GF-D8 (cell line): ENCODE measurements around the gene MEAK7.
A peak's percentile ranks its signal among the peaks of the same experiment; 100 is the strongest.

Experiments used
- DNase-seq: peaks from one replicate; lab custom pipeline; 2025; lab: John Stamatoyannopoulos, UW

The MEAK7 gene

GRCh38 chr16:84504420-84505248 lies at the start of gene MEAK7:
Gene MEAK7 (minus strand): TSS chr16:84504659. CDS start chr16:84498086, 6,573 bp downstream.
- peak; percentile 87 for DNase-seq

- DNase-seq = no peak
These were observed 49.5 kb upstream of the MEAK7 start for GRCh38 chr16:84553873-84554399.

- no peak for DNase-seq
These were observed 47.7 kb upstream of the MEAK7 start for GRCh38 chr16:84552135-84552534.

GRCh38 chr16:84550096-84550495 lies 45.6 kb upstream of the MEAK7 start:
- no peak for DNase-seq

GRCh38 chr16:84548971-84549844 lies 44.7 kb upstream of the MEAK7 start:
- no peak for DNase-seq

GRCh38 chr16:84548508-84548907 lies 44.0 kb upstream of the MEAK7 start:
- DNase-seq = no peak

- no peak for DNase-seq
These were observed 43.1 kb upstream of the MEAK7 start for GRCh38 chr16:84547546-84548061.

- no peak for DNase-seq
These were observed 42.4 kb upstream of the MEAK7 start for GRCh38 chr16:84546669-84547545.

- DNase-seq = no peak
These were observed 40.8 kb upstream of the MEAK7 start for GRCh38 chr16:84545114-84545737.

GRCh38 chr16:84544031-84544773 lies 39.7 kb upstream of the MEAK7 start:
- DNase-seq = no peak

- no peak for DNase-seq
These were observed 38.8 kb upstream of the MEAK7 start for GRCh38 chr16:84543253-84543652.

GRCh38 chr16:84541999-84542817 lies 37.7 kb upstream of the MEAK7 start:
- DNase-seq = no peak

- DNase-seq = no peak
These were observed 35.7 kb upstream of the MEAK7 start for GRCh38 chr16:84540194-84540593.

- no peak for DNase-seq
These were observed 33.9 kb upstream of the MEAK7 start for GRCh38 chr16:84538222-84538840.

- no peak for DNase-seq
These were observed 33.2 kb upstream of the MEAK7 start for GRCh38 chr16:84537491-84538151.

GRCh38 chr16:84535851-84536250 lies 31.4 kb upstream of the MEAK7 start:
- DNase-seq = no peak

GRCh38 chr16:84535408-84535807 lies 30.9 kb upstream of the MEAK7 start:
- no peak for DNase-seq

- no peak for DNase-seq
These were observed 30.4 kb upstream of the MEAK7 start for GRCh38 chr16:84534815-84535214.
